Progenitor cell of endocrine pancreas (in vitro differentiated cells): ENCODE measurements around the gene ACSM5. TPM values are rescaled to one million over a fixed set of nuclear protein-coding genes. Genes with fewer than 3 reads are reported as not detected.

Experiments
- DNase-seq: peaks from one replicate; pipeline ENCODE4 v3.0.0; 2021; ENCODE audit warnings: low spot score; ENCODE audit not compliant: unreplicated experiment
- H3K27ac Mint-ChIP-seq: 2 replicates; pipeline ENCODE4 v1.8.0; 2021; ENCODE audit warnings: mild to moderate bottlenecking, moderate library complexity, mixed read lengths
- H3K27me3 Mint-ChIP-seq: 2 replicates; pipeline ENCODE4 v1.8.0; 2021; ENCODE audit warnings: mixed read lengths
- H3K36me3 Mint-ChIP-seq: 2 replicates; pipeline ENCODE4 v1.8.0; 2022; ENCODE audit warnings: mixed read lengths; ENCODE audit not compliant: insufficient read depth
- H3K4me1 Mint-ChIP-seq: 2 replicates; pipeline ENCODE4 v1.8.0; 2021; ENCODE audit warnings: low read depth, mixed read lengths
- H3K4me3 Mint-ChIP-seq: 2 replicates; pipeline ENCODE4 v1.8.0; 2021; ENCODE audit warnings: low read depth, mild to moderate bottlenecking, moderate library complexity, mixed read lengths
- H3K9me3 Mint-ChIP-seq: 2 replicates; pipeline ENCODE4 v1.8.0; 2021; ENCODE audit warnings: low read depth, mixed read lengths
- total RNA-seq: library from RNA; stranded (reverse); gene quantifications from 2 replicates; pipeline ENCODE4 v1.2.1, GENCODE V29; 2021
- TF ChIP-seq, protein P1 (sequence below): fragments of 200-600 bp; sonication (generic); IDR thresholded peaks from one replicate; pipeline ENCODE4 v1.5.0; 2021; ENCODE audit warnings: antibody characterized with exemption, mild to moderate bottlenecking; ENCODE audit not compliant: unreplicated experiment

The ACSM5 gene
- total RNA-seq, 1 donor from 2014 or later = not detected

DNA sequence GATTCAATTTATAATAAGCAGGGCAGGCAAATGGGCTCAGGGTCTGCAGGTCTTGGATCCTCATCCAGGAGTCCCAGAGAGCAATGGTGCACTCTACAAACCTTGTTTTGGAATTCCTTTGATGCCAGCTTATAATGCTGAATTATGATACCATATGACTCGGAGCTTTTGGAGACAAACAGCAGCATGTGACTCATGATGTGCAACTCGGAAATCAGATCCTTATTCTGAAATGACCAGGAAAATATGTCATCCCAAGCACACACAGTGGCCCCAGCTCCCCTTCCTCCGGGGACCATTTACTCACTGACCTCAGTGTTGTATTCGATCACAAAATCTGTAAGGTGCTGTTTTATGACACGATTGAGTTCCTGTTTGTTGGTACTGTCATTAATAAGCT, 36.6 kb upstream of the ACSM5 start:
- TF ChIP-seq, protein P1, sequence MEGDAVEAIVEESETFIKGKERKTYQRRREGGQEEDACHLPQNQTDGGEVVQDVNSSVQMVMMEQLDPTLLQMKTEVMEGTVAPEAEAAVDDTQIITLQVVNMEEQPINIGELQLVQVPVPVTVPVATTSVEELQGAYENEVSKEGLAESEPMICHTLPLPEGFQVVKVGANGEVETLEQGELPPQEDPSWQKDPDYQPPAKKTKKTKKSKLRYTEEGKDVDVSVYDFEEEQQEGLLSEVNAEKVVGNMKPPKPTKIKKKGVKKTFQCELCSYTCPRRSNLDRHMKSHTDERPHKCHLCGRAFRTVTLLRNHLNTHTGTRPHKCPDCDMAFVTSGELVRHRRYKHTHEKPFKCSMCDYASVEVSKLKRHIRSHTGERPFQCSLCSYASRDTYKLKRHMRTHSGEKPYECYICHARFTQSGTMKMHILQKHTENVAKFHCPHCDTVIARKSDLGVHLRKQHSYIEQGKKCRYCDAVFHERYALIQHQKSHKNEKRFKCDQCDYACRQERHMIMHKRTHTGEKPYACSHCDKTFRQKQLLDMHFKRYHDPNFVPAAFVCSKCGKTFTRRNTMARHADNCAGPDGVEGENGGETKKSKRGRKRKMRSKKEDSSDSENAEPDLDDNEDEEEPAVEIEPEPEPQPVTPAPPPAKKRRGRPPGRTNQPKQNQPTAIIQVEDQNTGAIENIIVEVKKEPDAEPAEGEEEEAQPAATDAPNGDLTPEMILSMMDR = no peak
- Mint-ChIP-seq H3K9me3 (no peaks in the 10 kb centered on the region), H3K4me1 (no peaks in the 10 kb centered on the region), H3K36me3 (no peaks in the 10 kb centered on the region), H3K27ac (no peak overlapping the region), H3K27me3 (peaks cover 55% of the 10 kb centered on the region), H3K4me3 (no peak overlapping the region)
- no peak for DNase-seq

GRCh38 chr16:20377181-20377580, 32.2 kb upstream of the ACSM5 start:
- DNase-seq = no peak
- Mint-ChIP-seq H3K27ac (no peak overlapping the region), H3K9me3 (no peaks in the 10 kb centered on the region), H3K27me3 (peaks cover 54% of the 10 kb centered on the region), H3K4me3 (no peak overlapping the region), H3K36me3 (no peaks in the 10 kb centered on the region), H3K4me1 (no peaks in the 10 kb centered on the region)
- TF ChIP-seq, protein P1 = no peak

- DNase-seq = no peak
- Mint-ChIP-seq H3K4me1 (peaks cover 12% of the 10 kb centered on the region), H3K27me3 (peaks cover 29% of the 10 kb centered on the region), H3K9me3 (no peaks in the 10 kb centered on the region), H3K27ac (no peak overlapping the region), H3K4me3 (no peak overlapping the region), H3K36me3 (no peaks in the 10 kb centered on the region)
- TF ChIP-seq, protein P1 = no peak
These were observed 28.6 kb upstream of the ACSM5 start for GRCh38 chr16:20380782-20381181.

- H3K27me3 Mint-ChIP-seq = peaks cover 20% of the 10 kb centered on the region
- no peak overlapping the region for H3K27ac Mint-ChIP-seq
- no peaks in the 10 kb centered on the region for H3K9me3 Mint-ChIP-seq
These were observed 27.0 kb upstream of the ACSM5 start for GRCh38 chr16:20382202-20382948.

GRCh38 chr16:20383106-20384029, 26.0 kb upstream of the ACSM5 start:
- Mint-ChIP-seq H3K4me3 (no peak overlapping the region), H3K27ac (no peak overlapping the region)
- DNase-seq = peak; percentile 70

More at GRCh38 chr16:20382202-20382948, 27.0 kb upstream of the ACSM5 start:
- Mint-ChIP-seq H3K4me3 (no peak overlapping the region), H3K36me3 (no peaks in the 10 kb centered on the region), H3K4me1 (peaks cover 23% of the 10 kb centered on the region)
- TF ChIP-seq, protein P1 = no peak
- no peak for DNase-seq

More at GRCh38 chr16:20383106-20384029, 26.0 kb upstream of the ACSM5 start:
- H3K4me1 Mint-ChIP-seq = peaks cover 25% of the 10 kb centered on the region
- H3K27me3 Mint-ChIP-seq = peaks cover 17% of the 10 kb centered on the region
- TF ChIP-seq, protein P1 = peak; percentile 86
- no peaks in the 10 kb centered on the region for H3K9me3 Mint-ChIP-seq
- H3K36me3 Mint-ChIP-seq = no peaks in the 10 kb centered on the region
